Fibroblast of skin of left quadriceps (primary cell): ENCODE results near the gene KRT222.

ENCODE experiments used
- DNase-seq, 2 experiments: peaks; one replicate each; pipeline ENCODE4 v3.0.0-alpha.2; 2013; ENCODE audit warnings: low read depth in 2 of 2

Gene KRT222

DNA sequence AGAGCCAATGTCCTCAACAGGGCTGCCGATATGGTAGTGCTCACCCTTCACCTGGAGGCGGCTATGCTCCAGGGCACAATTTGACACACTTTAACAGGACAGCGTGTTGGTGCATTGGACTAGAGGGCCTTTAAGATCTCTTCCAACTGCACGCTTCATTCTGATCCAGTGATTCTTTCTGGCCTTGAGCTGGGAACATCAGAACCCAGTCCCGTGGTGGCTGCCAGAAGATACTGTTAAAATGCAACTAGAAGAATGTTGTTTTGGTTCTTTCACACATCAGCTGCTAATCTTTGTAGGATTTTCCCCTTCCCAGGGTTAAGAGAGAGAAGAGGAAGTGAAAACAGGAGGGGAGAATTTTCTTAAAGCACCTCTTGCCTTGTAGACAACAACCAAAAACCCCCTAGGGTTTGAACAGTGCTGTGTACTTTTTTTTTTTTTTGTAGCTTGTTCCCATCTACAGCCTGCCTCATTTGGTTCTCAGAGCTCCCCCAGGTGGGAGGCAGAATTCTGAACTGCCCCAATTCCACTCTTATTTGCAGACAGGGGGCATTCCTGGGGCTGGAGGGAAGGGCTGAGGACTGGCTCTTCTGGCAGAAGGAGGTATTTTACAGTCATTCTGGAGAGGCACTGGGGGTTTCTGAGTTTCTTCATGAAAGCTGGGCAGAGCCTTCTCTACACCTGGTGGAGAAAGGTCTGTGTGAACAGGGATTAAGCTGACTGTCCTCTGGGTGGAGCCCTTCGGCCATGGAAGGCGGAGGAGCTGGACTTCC lies 49.7 kb downstream of the KRT222 start:
- DNase-seq, result no peak

DNA sequence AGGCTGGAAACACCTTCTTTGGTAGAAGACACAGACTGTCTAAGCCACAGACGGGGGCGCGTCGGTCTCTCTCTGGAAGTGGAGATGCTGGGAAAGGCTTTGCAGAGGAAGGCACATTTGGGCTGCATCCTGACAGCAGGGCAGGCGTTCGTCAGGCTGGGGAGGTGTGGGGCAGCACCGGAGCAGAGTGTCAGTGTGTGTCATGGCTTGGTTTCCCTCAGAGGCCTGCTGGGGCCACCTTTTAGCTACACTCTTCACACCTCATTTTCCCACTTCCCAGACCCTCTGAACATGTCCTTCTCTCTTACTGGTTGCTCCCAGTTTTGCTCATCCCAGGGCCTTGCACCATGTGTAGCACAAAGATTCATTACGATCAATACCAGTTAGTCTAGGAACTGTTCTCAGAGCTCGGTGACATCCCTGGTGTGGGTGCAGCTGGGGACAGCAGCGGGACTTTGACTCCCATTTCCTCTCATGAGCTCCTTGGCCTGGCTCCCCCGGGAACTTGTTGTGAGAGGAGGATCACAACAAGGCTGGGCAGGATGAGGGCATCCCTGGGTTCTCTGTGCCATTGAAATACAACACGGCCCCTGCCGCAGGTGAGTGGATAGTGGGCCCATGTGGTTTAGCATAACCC lies 50.4 kb downstream of the KRT222 start:
- no peak for DNase-seq

- DNase-seq, result no peak
Observed at GRCh38 chr17:40613467-40614154, 51.4 kb downstream of the KRT222 start.

DNA sequence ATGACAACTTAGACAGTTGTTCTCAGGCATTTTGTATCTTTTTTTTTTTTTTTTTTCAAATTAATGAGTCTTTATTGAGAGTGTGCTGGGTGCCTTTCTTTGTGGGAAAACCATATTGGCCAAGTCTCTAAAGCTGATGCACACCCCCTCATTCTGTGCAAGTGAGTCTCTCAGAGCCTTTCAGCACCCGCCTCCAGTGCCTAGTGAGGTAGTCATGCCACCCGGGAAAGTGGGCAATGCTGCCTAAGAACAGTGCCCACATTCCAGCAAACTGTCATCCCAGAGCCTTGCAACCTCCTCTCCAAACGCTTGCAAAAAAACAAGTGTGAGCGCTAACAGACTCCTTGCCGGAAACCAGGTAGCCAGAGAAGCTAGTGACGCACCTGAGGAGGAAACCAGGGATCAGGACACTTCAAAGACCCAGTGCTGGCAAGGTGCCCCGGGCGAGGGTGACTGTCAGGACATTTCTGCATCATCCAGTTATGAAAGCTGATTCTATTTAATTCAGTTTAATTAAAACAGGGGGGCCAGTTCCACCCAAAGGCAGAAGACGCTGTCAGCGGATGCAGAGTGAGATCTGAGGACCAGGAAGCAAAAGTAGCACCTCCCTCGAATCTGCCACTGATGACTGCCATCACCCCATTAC lies 52.3 kb downstream of the KRT222 start:
- DNase-seq, result no peak

DNA sequence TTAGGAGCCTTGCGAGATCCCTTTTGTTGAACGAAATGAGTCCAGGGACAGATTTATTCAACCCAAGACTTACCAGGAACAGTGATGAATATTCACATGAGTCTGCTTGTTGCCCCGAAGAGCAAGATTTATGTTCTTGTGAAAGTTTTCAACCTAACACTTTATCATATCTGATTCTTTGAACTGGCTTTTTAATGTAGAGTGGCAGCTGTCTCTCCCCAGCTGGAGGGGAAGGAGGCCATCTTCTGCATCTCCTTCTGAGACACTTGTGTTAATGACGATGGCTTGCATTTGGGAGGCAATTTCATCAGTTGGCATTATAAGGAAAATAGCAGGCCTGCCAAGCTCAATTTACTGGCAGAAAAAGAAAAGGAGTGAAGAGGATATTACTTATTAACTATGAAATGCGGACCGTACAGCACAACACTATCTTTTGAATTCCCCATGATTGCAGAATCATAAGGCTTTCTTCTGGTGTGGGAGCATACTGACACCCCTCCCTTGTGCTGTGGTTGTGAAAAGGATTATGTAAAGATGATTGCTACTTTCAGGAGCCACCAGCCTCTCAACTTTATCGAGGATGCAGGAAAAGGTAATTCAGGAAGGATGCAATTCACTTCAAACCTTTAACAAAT lies 53.0 kb downstream of the KRT222 start:
- no peak for DNase-seq

DNA sequence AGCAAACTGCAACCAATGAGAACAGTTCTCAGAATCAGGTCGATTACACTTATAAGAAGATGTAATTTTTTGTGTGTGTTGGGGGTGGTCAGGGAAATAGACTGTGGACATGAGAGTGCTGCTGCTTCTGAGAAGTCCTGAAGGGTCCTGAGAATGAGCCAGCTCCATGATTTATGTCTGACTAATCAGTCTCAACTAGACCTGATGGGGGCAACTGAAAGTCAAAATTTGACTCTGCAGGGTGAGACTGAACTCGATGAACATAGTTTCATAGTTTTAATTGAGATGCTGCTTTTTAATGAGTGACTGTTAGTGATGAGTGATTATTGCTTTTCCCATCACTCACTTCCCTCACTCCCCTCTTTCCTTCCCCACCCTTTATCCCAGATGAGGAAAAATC lies 54.6 kb downstream of the KRT222 start:
- no peak for DNase-seq

GRCh38 chr17:40608061-40608581 lies 56.9 kb downstream of the KRT222 start:
- no peak for DNase-seq

GRCh38 chr17:40607641-40608040 lies 57.3 kb downstream of the KRT222 start:
- no peak for DNase-seq

GRCh38 chr17:40606548-40607353 lies 58.2 kb downstream of the KRT222 start:
- DNase-seq, result no peak

GRCh38 chr17:40605306-40605705 lies 59.7 kb downstream of the KRT222 start:
- DNase-seq, result no peak
